Activated CD4-positive, alpha-beta memory T cell treated with anti-CD3 and anti-CD28 coated beads for 36 hours (primary cell): Measurements from ENCODE around the gene PDE6G. TPM values are rescaled to one million over a fixed set of nuclear protein-coding genes. Genes with fewer than 3 reads are reported as not detected.
A peak's percentile ranks its signal among the peaks of the same experiment; 100 is the strongest.

Experiments
- CTCF ChIA-PET: fragments of 350-600 bp; sonication (Branson Sonifier 250); formaldehyde crosslinking; loops from one replicate; lab custom pipeline; 2021; ENCODE audit warnings: antibody characterized with exemption, inconsistent platforms; lab: Charles Lee
- POLR2A ChIA-PET: fragments of 350-600 bp; sonication (Branson Sonifier 250); formaldehyde crosslinking; loops from one replicate; lab custom pipeline; 2021; ENCODE audit warnings: antibody characterized with exemption; lab: Charles Lee
- DNase-seq: peaks from one replicate; pipeline ENCODE4 v3.0.0-alpha.2; 2020
- H3K27ac Mint-ChIP-seq: one replicate; pipeline ENCODE4 v1.8.0; 2021; ENCODE audit warnings: mixed read lengths
- H3K27me3 Mint-ChIP-seq: one replicate; pipeline ENCODE4 v1.8.0; 2021; ENCODE audit warnings: mixed read lengths
- H3K36me3 Mint-ChIP-seq: one replicate; pipeline ENCODE4 v1.8.0; 2021; ENCODE audit warnings: mixed read lengths
- H3K4me1 Mint-ChIP-seq: one replicate; pipeline ENCODE4 v1.8.0; 2021; ENCODE audit warnings: low read depth, mixed read lengths
- H3K4me3 Mint-ChIP-seq: one replicate; pipeline ENCODE4 v1.8.0; 2021; ENCODE audit warnings: mild to moderate bottlenecking, mixed read lengths
- H3K9me3 Mint-ChIP-seq: one replicate; pipeline ENCODE4 v1.8.0; 2021; ENCODE audit warnings: mixed read lengths
- intact Hi-C: fragments of 100-400 bp; cut with micrococcal nuclease; formaldehyde crosslinking; loops from one replicate; pipeline ENCODE4 v1.15.1; 2023
- total RNA-seq, 2 experiments: library from RNA; stranded (reverse); gene quantifications; one replicate each; pipeline ENCODE4 v1.2.3, GENCODE V29; 2021

PDE6G gene
- total RNA-seq, 2 experiments from 2014 or later: 1.1 to 1.5 TPM

- Mint-ChIP-seq H3K36me3 (peaks cover 25% of the 10 kb centered on the region), H3K27ac (no peak overlapping the region), H3K4me1 (peaks cover 7% of the 10 kb centered on the region), H3K4me3 (no peak overlapping the region), H3K9me3 (no peaks in the 10 kb centered on the region), H3K27me3 (no peaks in the 10 kb centered on the region)
- intact Hi-C loops: no loop called here
- no peak for DNase-seq
- ChIA-PET CTCF (interaction anchor here (1.0 kb wide), 1 partner anchor 10 kb away, joined by 3 read pairs; no protein-coding TSS in a partner anchor), POLR2A (interaction anchor here (1.5 kb wide), 1 partner anchor 11 kb away, joined by 5 read pairs; no protein-coding TSS in a partner anchor)
These were observed 39.5 kb upstream of the PDE6G start for GRCh38 chr17:81695801-81696200.

GRCh38 chr17:81695211-81695610 is 38.9 kb upstream of the PDE6G start:
- Mint-ChIP-seq H3K9me3 (no peaks in the 10 kb centered on the region), H3K27ac (no peak overlapping the region), H3K36me3 (peaks cover 25% of the 10 kb centered on the region), H3K4me3 (no peak overlapping the region), H3K27me3 (no peaks in the 10 kb centered on the region), H3K4me1 (peaks cover 5% of the 10 kb centered on the region)
- no peak for DNase-seq
- ChIA-PET CTCF (interaction anchor here (1.0 kb wide), 1 partner anchor 9 kb away, joined by 3 read pairs; no protein-coding TSS in a partner anchor), POLR2A (interaction anchor here (1.5 kb wide), 1 partner anchor 11 kb away, joined by 5 read pairs; no protein-coding TSS in a partner anchor)
- intact Hi-C loops: no loop called here

- ChIA-PET POLR2A (no interaction called here), CTCF (no interaction called here)
- peaks cover 29% of the 10 kb centered on the region for H3K36me3 Mint-ChIP-seq
- no peak overlapping the region for H3K4me3 Mint-ChIP-seq
- no peak for DNase-seq
- H3K27ac Mint-ChIP-seq: no peak overlapping the region
- H3K9me3 Mint-ChIP-seq: no peaks in the 10 kb centered on the region
- intact Hi-C loops: no loop called here
- H3K4me1 Mint-ChIP-seq: peaks cover 5% of the 10 kb centered on the region
- no peaks in the 10 kb centered on the region for H3K27me3 Mint-ChIP-seq
These were observed 38.5 kb upstream of the PDE6G start for GRCh38 chr17:81694810-81695209.

- CTCF ChIA-PET: interaction anchor here (1.7 kb wide), 1 partner anchor 18 kb away, joined by 4 read pairs; no protein-coding TSS in a partner anchor
- Mint-ChIP-seq H3K27ac (no peak overlapping the region), H3K4me1 (peaks cover 3% of the 10 kb centered on the region)
These were observed 37.3 kb upstream of the PDE6G start for GRCh38 chr17:81693509-81694210.

GRCh38 chr17:81691608-81692007 is 35.3 kb upstream of the PDE6G start:
- ChIA-PET CTCF (interaction anchor here (1.7 kb wide), 1 partner anchor 15 kb away, joined by 4 read pairs; no protein-coding TSS in a partner anchor), POLR2A (no interaction called here)
- H3K27ac Mint-ChIP-seq: no peak overlapping the region
- DNase-seq: no peak
- H3K36me3 Mint-ChIP-seq: peaks cover 42% of the 10 kb centered on the region
- intact Hi-C loops: no loop called here
- H3K4me1 Mint-ChIP-seq: peaks cover 3% of the 10 kb centered on the region
- H3K4me3 Mint-ChIP-seq: no peak overlapping the region
- H3K27me3 Mint-ChIP-seq: no peaks in the 10 kb centered on the region
- no peaks in the 10 kb centered on the region for H3K9me3 Mint-ChIP-seq

More at GRCh38 chr17:81693509-81694210, 37.3 kb upstream of the PDE6G start:
- Mint-ChIP-seq H3K4me3 (no peak overlapping the region), H3K27me3 (no peaks in the 10 kb centered on the region), H3K36me3 (peaks cover 35% of the 10 kb centered on the region), H3K9me3 (no peaks in the 10 kb centered on the region)
- no peak for DNase-seq
- POLR2A ChIA-PET: interaction anchor here (1.3 to 1.8 kb wide), 2 partner anchors 8 to 10 kb away, joined by 3 to 7 read pairs; partner anchors contain the start of gene MRPL12
- intact Hi-C loops: no loop called here

- intact Hi-C loops: no loop called here
- Mint-ChIP-seq H3K27ac (no peak overlapping the region), H3K9me3 (no peaks in the 10 kb centered on the region), H3K4me3 (no peak overlapping the region), H3K27me3 (no peaks in the 10 kb centered on the region), H3K4me1 (peaks cover 5% of the 10 kb centered on the region), H3K36me3 (peaks cover 45% of the 10 kb centered on the region)
- no peak for DNase-seq
- ChIA-PET POLR2A (no interaction called here), CTCF (no interaction called here)
These were observed 34.9 kb upstream of the PDE6G start for GRCh38 chr17:81691196-81691595.

GRCh38 chr17:81690549-81690948 is 34.2 kb upstream of the PDE6G start:
- intact Hi-C loops: no loop called here
- ChIA-PET POLR2A (interaction anchor here (1.9 kb wide), 1 partner anchor 12 kb away, joined by 8 read pairs; the partner anchor contains the start of gene MRPL12), CTCF (no interaction called here)
- Mint-ChIP-seq H3K4me1 (peaks cover 10% of the 10 kb centered on the region), H3K36me3 (peaks cover 46% of the 10 kb centered on the region), H3K4me3 (no peak overlapping the region), H3K9me3 (no peaks in the 10 kb centered on the region), H3K27ac (no peak overlapping the region), H3K27me3 (no peaks in the 10 kb centered on the region)
- no peak for DNase-seq

- Mint-ChIP-seq H3K36me3 (peaks cover 48% of the 10 kb centered on the region), H3K4me1 (peaks cover 14% of the 10 kb centered on the region), H3K27ac (no peak overlapping the region), H3K27me3 (no peaks in the 10 kb centered on the region), H3K4me3 (no peak overlapping the region), H3K9me3 (no peaks in the 10 kb centered on the region)
- no peak for DNase-seq
- ChIA-PET CTCF (no interaction called here), POLR2A (interaction anchor here (1.9 kb wide), 1 partner anchor 13 kb away, joined by 8 read pairs; the partner anchor contains the start of gene MRPL12)
- intact Hi-C loops: no loop called here
These were observed 33.7 kb upstream of the PDE6G start for GRCh38 chr17:81690066-81690465.

- Mint-ChIP-seq H3K36me3 (peaks cover 53% of the 10 kb centered on the region), H3K4me3 (no peak overlapping the region), H3K9me3 (no peaks in the 10 kb centered on the region), H3K27ac (no peak overlapping the region), H3K27me3 (peaks cover 2% of the 10 kb centered on the region), H3K4me1 (peaks cover 22% of the 10 kb centered on the region)
- ChIA-PET POLR2A (no interaction called here), CTCF (no interaction called here)
- no peak for DNase-seq
- intact Hi-C loops: no loop called here
These were observed 32.3 kb upstream of the PDE6G start for GRCh38 chr17:81688616-81689015.

- H3K4me1 Mint-ChIP-seq: peaks cover 22% of the 10 kb centered on the region
- no peak for DNase-seq
- ChIA-PET CTCF (no interaction called here), POLR2A (no interaction called here)
- peaks cover 53% of the 10 kb centered on the region for H3K36me3 Mint-ChIP-seq
- H3K4me3 Mint-ChIP-seq: no peak overlapping the region
- H3K27me3 Mint-ChIP-seq: peaks cover 2% of the 10 kb centered on the region
- intact Hi-C loops: no loop called here
- no peaks in the 10 kb centered on the region for H3K9me3 Mint-ChIP-seq
- H3K27ac Mint-ChIP-seq: no peak overlapping the region
These were observed 31.6 kb upstream of the PDE6G start for GRCh38 chr17:81687770-81688541.

GRCh38 chr17:81686614-81687013 is 30.3 kb upstream of the PDE6G start:
- no peak overlapping the region for H3K27ac Mint-ChIP-seq
- no peak for DNase-seq
- intact Hi-C loops: no loop called here
- ChIA-PET POLR2A (no interaction called here), CTCF (interaction anchor here (1.3 kb wide), 1 partner anchor 9 kb away, joined by 3 read pairs; no protein-coding TSS in a partner anchor)
- peaks cover 47% of the 10 kb centered on the region for H3K36me3 Mint-ChIP-seq
- no peaks in the 10 kb centered on the region for H3K9me3 Mint-ChIP-seq
- peaks cover 32% of the 10 kb centered on the region for H3K4me1 Mint-ChIP-seq
- no peak overlapping the region for H3K4me3 Mint-ChIP-seq
- peaks cover 2% of the 10 kb centered on the region for H3K27me3 Mint-ChIP-seq

GRCh38 chr17:81685108-81685507 is 28.8 kb upstream of the PDE6G start:
- DNase-seq: peak; percentile 73
- intact Hi-C loops: loop anchor here (2.0 kb wide), 1 partner anchor 18 kb away; the partner anchor contains the start of gene MRPL12
- peaks cover 2% of the 10 kb centered on the region for H3K27me3 Mint-ChIP-seq

More at GRCh38 chr17:81685108-81685507, 28.8 kb upstream of the PDE6G start:
- Mint-ChIP-seq H3K36me3 (peaks cover 40% of the 10 kb centered on the region), H3K4me1 (peaks cover 32% of the 10 kb centered on the region), H3K9me3 (no peaks in the 10 kb centered on the region), H3K27ac (peak overlapping the region; percentile 86), H3K4me3 (peak overlapping the region; percentile 86)
- ChIA-PET POLR2A (interaction anchor here (0.6 to 4.4 kb wide), 6 partner anchors 11 to 206 kb away, joined by 3 to 54 read pairs (median 8); partner anchors contain the start of genes ALYREF, CCDC137, MRPL12 and OXLD1), CTCF (interaction anchor here (1.0 to 2.0 kb wide), 4 partner anchors 10 to 84 kb away, joined by 3 to 5 read pairs (median 4); no protein-coding TSS in a partner anchor)
